MCF 10A (cell line): ENCODE data around the gene SPDYE2. TPM values are rescaled to one million over a fixed set of nuclear protein-coding genes. Genes with fewer than 3 reads are reported as not detected.
"Not testable (repeated sequence)": the region's sequence is repeated elsewhere in the genome, so short reads cannot be mapped to it uniquely, and the experiment has no call there.

ENCODE experiments used
- BruUV-seq: library from RNA; stranded (reverse); fragments of 400-500 nt; replicated peaks from 2 replicates; lab custom pipeline; 2021; lab: Mats Ljungman, UMichigan
- CTCF ChIA-PET: fragments of 300-600 bp; sonication (Branson Sonifier 250); formaldehyde crosslinking; extraction: SDS; loops from one replicate; lab custom pipeline; 2021; ENCODE audit warnings: antibody characterized with exemption, inconsistent platforms; lab: Yijun Ruan, JAX
- POLR2A ChIA-PET: fragments of 300-600, 350-650 bp; sonication (Branson Sonifier 250); formaldehyde crosslinking; extraction: SDS; loops from one replicate; lab custom pipeline; 2020; ENCODE audit warnings: antibody characterized with exemption, inconsistent platforms; lab: Yijun Ruan, JAX
- DNase-seq: peaks from one replicate; pipeline ENCODE4 v3.0.0-alpha.2; 2018; ENCODE audit not compliant: unreplicated experiment
- H3K27ac Mint-ChIP-seq: one replicate; pipeline ENCODE4 v1.8.0; 2022; ENCODE audit warnings: mild to moderate bottlenecking, low read depth, mixed read lengths; ENCODE audit not compliant: unreplicated experiment
- H3K27me3 Mint-ChIP-seq: one replicate; pipeline ENCODE4 v1.8.0; 2022; ENCODE audit warnings: mixed read lengths; ENCODE audit not compliant: insufficient read depth, unreplicated experiment
- H3K36me3 Mint-ChIP-seq: one replicate; pipeline ENCODE4 v1.8.0; 2022; ENCODE audit warnings: mild to moderate bottlenecking, moderate library complexity, mixed read lengths; ENCODE audit not compliant: insufficient read depth, unreplicated experiment
- H3K4me1 Mint-ChIP-seq: one replicate; pipeline ENCODE4 v1.8.0; 2022; ENCODE audit warnings: mixed read lengths; ENCODE audit not compliant: insufficient read depth, unreplicated experiment
- H3K4me3 Mint-ChIP-seq: one replicate; pipeline ENCODE4 v1.8.0; 2022; ENCODE audit warnings: mild to moderate bottlenecking, moderate library complexity, mixed read lengths; ENCODE audit not compliant: unreplicated experiment
- H3K9me3 Mint-ChIP-seq: one replicate; pipeline ENCODE4 v1.8.0; 2022; ENCODE audit warnings: mixed read lengths; ENCODE audit not compliant: unreplicated experiment
- intact Hi-C: fragments of 100-400 bp; cut with micrococcal nuclease; formaldehyde crosslinking; loops from 2 replicates; pipeline ENCODE4 v1.14.1; 2022
- total RNA-seq: library from RNA; stranded (reverse); gene quantifications from 2 replicates; pipeline ENCODE4 v1.2.3, GENCODE V29; 2022

SPDYE2 gene
- total RNA-seq, 1 experiment from 2014 or later = not detected

- H3K4me3 Mint-ChIP-seq, POLR2A ChIA-PET, DNase-seq, intact Hi-C loops, CTCF ChIA-PET, H3K4me1 Mint-ChIP-seq, H3K9me3 Mint-ChIP-seq, BruUV-seq, H3K36me3 Mint-ChIP-seq, H3K27ac Mint-ChIP-seq, H3K27me3 Mint-ChIP-seq: not testable (repeated sequence)
Observed at GRCh38 chr7:102514881-102515721, 35.9 kb upstream of the SPDYE2 start.

GRCh38 chr7:102515889-102516288 is 35.1 kb upstream of the SPDYE2 start:
- H3K27ac Mint-ChIP-seq, DNase-seq, H3K27me3 Mint-ChIP-seq, CTCF ChIA-PET, H3K4me1 Mint-ChIP-seq, H3K9me3 Mint-ChIP-seq, BruUV-seq, H3K36me3 Mint-ChIP-seq, POLR2A ChIA-PET, intact Hi-C loops, H3K4me3 Mint-ChIP-seq: not testable (repeated sequence)

- H3K9me3 Mint-ChIP-seq, H3K27ac Mint-ChIP-seq, H3K36me3 Mint-ChIP-seq, CTCF ChIA-PET, H3K4me3 Mint-ChIP-seq, BruUV-seq, DNase-seq, H3K4me1 Mint-ChIP-seq, POLR2A ChIA-PET, intact Hi-C loops, H3K27me3 Mint-ChIP-seq: not testable (repeated sequence)
Observed at GRCh38 chr7:102516951-102517350, 34.1 kb upstream of the SPDYE2 start.

GRCh38 chr7:102517550-102518147 is 33.4 kb upstream of the SPDYE2 start, which contains the start of gene RASA4B:
Gene RASA4B (minus strand): TSS chr7:102517777. CDS start chr7:102517710, 67 bp downstream.
- intact Hi-C loops, H3K9me3 Mint-ChIP-seq, POLR2A ChIA-PET, H3K27me3 Mint-ChIP-seq, DNase-seq, H3K27ac Mint-ChIP-seq, BruUV-seq, H3K36me3 Mint-ChIP-seq, CTCF ChIA-PET, H3K4me1 Mint-ChIP-seq: not testable (repeated sequence)
- H3K4me3 Mint-ChIP-seq = peak within 1 kb of the TSS; percentile 47

DNA sequence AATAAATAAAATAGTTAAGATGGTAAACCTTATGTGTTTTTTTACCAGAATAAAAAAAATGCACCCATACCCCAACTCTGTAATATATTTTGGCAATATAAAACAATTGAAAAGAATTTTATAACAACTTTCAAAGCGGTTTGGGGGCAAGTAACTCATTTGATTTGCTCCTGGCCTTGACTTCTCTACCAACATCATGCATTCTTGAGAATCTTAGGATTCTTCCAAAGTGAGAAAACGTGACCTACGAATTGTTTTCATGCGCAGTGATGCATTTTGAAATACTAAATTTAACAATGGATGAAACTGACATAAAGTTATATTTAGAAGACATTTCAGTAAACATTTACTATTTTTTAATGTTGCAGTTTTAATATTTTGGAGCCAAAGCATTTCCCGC is 30.2 kb upstream of the SPDYE2 start:
- not testable (repeated sequence) for H3K4me1 Mint-ChIP-seq

DNA sequence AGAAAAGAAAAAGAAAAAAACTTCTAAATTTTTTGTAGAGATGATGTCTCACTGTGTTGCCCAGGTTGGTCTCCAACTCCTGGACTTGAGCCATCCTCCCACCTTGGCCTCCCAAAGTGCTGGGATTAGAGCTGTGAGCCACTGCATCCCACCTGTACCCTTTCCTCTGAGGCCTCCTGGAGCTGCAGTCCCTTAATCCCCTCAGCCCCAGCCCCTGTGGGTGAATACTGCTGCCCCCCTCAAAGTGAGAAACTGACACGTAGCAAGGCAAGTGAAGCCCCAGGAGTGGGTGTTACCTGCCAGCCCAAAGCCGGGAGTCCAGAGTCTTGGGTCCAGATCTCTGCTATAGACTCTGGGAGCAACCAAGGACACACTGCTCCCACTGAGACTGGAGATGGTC is 26.2 kb upstream of the SPDYE2 start:
- H3K36me3 Mint-ChIP-seq, intact Hi-C loops, DNase-seq, H3K9me3 Mint-ChIP-seq, CTCF ChIA-PET, H3K4me1 Mint-ChIP-seq, H3K27ac Mint-ChIP-seq, BruUV-seq, H3K4me3 Mint-ChIP-seq, POLR2A ChIA-PET, H3K27me3 Mint-ChIP-seq: not testable (repeated sequence)

More for the DNA sequence above, 30.2 kb upstream of the SPDYE2 start:
- H3K27ac Mint-ChIP-seq, intact Hi-C loops, POLR2A ChIA-PET, H3K4me3 Mint-ChIP-seq, H3K9me3 Mint-ChIP-seq, CTCF ChIA-PET, H3K36me3 Mint-ChIP-seq, DNase-seq, H3K27me3 Mint-ChIP-seq, BruUV-seq: not testable (repeated sequence)

DNA sequence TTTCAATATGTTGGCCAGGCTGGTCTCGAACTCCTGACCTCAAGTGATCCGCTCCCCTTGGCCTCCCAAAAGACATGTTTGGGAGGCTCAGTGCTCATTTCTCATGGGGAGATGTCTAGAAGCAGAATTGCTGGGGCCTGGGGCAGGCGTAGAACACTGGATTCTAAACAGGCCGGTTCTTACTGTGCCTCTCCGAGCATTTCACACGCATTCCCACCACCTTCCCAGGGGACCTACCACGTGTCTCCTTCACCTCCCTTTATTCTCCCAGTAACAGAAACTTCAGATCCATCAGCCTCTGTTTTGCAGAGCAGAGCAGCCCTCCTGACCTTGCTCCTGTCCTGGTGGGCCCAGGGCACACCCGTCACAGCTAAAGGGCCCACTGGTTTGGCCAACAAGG is 23.8 kb upstream of the SPDYE2 start:
- CTCF ChIA-PET, DNase-seq, H3K9me3 Mint-ChIP-seq, intact Hi-C loops, H3K36me3 Mint-ChIP-seq, BruUV-seq, H3K27me3 Mint-ChIP-seq, POLR2A ChIA-PET, H3K27ac Mint-ChIP-seq, H3K4me1 Mint-ChIP-seq, H3K4me3 Mint-ChIP-seq: not testable (repeated sequence)

DNA sequence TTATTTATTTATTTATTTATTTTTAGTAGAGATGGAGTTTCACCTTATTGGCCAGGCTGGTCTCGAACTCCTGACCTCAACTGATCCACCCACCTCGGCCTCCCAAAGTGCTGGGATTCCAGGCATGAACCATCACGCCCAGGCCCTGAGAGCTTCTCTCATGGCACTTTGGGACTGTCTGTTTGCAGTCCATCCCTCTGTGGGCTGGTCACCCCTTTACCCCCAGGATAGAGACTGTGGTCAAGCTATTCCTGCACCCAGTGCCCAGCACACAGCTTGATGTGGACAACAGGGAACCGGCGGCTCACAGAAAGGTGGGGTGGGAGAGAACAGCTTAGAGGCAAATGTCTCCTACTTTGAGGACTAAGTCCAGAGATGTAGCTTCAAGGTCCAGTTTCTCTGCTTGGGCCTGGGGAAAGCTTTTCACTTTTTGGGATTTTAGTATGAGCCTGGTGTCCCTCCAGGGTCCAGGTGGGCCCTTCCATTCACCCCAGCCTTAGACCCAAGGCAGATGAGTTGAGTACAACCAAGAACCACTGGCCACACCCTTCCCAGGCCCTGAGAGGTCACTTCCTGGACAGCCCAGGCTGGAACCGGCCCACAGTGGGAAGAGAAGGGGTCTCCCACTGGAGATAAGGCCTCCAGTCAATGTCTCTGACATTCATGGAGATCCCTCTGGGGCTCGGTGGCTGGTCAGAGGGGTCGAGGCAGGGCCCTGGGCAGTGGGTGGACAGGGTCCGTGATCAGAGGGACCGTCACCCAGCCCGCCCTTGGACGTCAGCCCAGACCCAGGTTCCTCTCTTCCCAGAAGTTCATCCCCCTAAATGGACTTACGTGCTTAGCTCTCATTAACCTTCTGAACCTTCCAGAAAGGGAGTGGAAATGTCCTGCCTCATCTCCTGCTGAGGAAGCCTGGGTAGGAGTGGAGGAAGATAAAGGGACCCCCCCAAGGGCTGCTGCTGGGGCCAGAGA is 22.9 kb upstream of the SPDYE2 start:
- not testable (repeated sequence) for BruUV-seq

More for the DNA sequence above, 22.9 kb upstream of the SPDYE2 start:
- DNase-seq, POLR2A ChIA-PET, H3K4me3 Mint-ChIP-seq, intact Hi-C loops, H3K9me3 Mint-ChIP-seq, H3K36me3 Mint-ChIP-seq, H3K4me1 Mint-ChIP-seq, H3K27ac Mint-ChIP-seq, H3K27me3 Mint-ChIP-seq, CTCF ChIA-PET: not testable (repeated sequence)
